Hypothalamus (tissue), 51 donors: Measurements from ENCODE around the gene PDE4B.
A peak's percentile ranks its signal among the peaks of the same experiment; 100 is the strongest.

ENCODE experiments used
- DNase-seq, 51 donors: peaks; one replicate each; lab custom pipeline; 2025; lab: John Stamatoyannopoulos, UW

PDE4B gene

GRCh38 chr1:66168467-66168887 is 375.8 kb downstream of the PDE4B start:
- DNase-seq = peak in 1 of 51 donors; percentile 9

- no peak for DNase-seq
Measured at GRCh38 chr1:66168948-66169671, 376.4 kb downstream of the PDE4B start.

GRCh38 chr1:66172272-66172671 is 379.6 kb downstream of the PDE4B start:
- no peak for DNase-seq

- DNase-seq = no peak
Measured at GRCh38 chr1:66175098-66175497, 382.4 kb downstream of the PDE4B start.

- DNase-seq = no peak
Measured at GRCh38 chr1:66175581-66175980, 382.9 kb downstream of the PDE4B start.

GRCh38 chr1:66176012-66176715 is 383.5 kb downstream of the PDE4B start:
- DNase-seq = no peak

- DNase-seq = no peak
Measured at GRCh38 chr1:66176832-66177231, 384.1 kb downstream of the PDE4B start.

- DNase-seq = no peak
Measured at GRCh38 chr1:66177510-66177909, 384.8 kb downstream of the PDE4B start.

GRCh38 chr1:66182026-66182425 is 389.3 kb downstream of the PDE4B start:
- DNase-seq = no peak

GRCh38 chr1:66182551-66183178 is 390.0 kb downstream of the PDE4B start:
- peak in 1 of 51 donors; percentile 5 for DNase-seq

- no peak for DNase-seq
Measured at GRCh38 chr1:66183400-66183799, 390.7 kb downstream of the PDE4B start.

- no peak for DNase-seq
Measured at GRCh38 chr1:66197120-66197519, 404.4 kb downstream of the PDE4B start.

- peak in 1 of 51 donors; percentile 34 for DNase-seq
Measured at GRCh38 chr1:66197785-66198184, 405.1 kb downstream of the PDE4B start.

- DNase-seq = no peak
Measured at GRCh38 chr1:66206563-66207144, 414.0 kb downstream of the PDE4B start.

- DNase-seq = no peak
Measured at GRCh38 chr1:66207484-66207883, 414.8 kb downstream of the PDE4B start.

- no peak for DNase-seq
Measured at GRCh38 chr1:66208632-66209031, 415.9 kb downstream of the PDE4B start.

GRCh38 chr1:66210635-66211244 is 418.0 kb downstream of the PDE4B start:
- DNase-seq = no peak

GRCh38 chr1:66211521-66211920 is 418.8 kb downstream of the PDE4B start:
- DNase-seq = no peak

GRCh38 chr1:66213491-66213890 is 420.8 kb downstream of the PDE4B start:
- DNase-seq = no peak

GRCh38 chr1:66214901-66215300 is 422.2 kb downstream of the PDE4B start:
- DNase-seq = no peak

GRCh38 chr1:66217021-66217420 is 424.3 kb downstream of the PDE4B start:
- no peak for DNase-seq
